ENCODE measurements around the gene GRID2IP. TPM values are rescaled to one million over a fixed set of nuclear protein-coding genes. Genes with fewer than 3 reads are reported as not detected.

Gene GRID2IP
- total RNA-seq = 0.13 TPM in 1 of 2 replicates, not detected in the other

DNA sequence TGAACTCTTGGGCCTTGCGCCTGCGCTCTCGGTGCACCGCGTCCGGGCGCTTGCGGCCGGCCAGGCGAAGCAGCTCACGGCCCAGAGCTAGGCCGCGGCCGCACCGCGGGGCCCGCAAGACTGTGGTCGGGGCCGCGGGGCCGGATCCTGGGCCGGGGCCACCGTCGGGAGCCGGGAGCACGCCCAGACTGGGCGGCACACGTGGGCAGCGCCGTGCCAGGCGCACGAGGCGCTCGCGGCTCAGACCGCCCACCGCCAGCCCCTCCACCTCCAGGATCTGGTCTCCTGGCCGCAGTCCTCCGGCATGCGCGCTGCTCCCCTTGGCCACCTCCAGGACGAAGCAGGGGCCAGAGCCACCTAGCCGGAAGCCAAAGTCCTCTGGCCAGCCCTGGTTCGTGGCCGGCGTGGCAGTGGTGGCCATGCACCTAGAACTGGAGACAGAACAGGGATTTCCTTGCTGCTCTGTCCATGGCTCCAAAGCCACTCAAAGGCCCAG lies at the start of gene GRID2IP:
Gene GRID2IP (minus strand): TSS at position 446 of the 496 bp plus-strand sequence. CDS start 25 bp downstream, at position 421.
- DNase-seq (ENCODE audit: low read depth) = no peak
- H3K4me3 ChIP-seq (ENCODE audit: low read depth, low read length) = no peak within 1 kb of the TSS
- H3K27me3 ChIP-seq (ENCODE audit: control insufficient read depth, insufficient read depth, low read length) = no peaks in the 10 kb centered on the region
- no peak for TF ChIP-seq CTCF (IDR thresholded peaks at IDR 0.05; ENCODE audit: insufficient read depth, low read length, poor library complexity, severe bottlenecking)
- no peaks in the 10 kb centered on the region for H3K36me3 ChIP-seq (ENCODE audit: control insufficient read depth, insufficient read depth, low read length)

- TF ChIP-seq CTCF (IDR thresholded peaks at IDR 0.05; ENCODE audit: insufficient read depth, low read length, poor library complexity, severe bottlenecking) = no peak
- DNase-seq (ENCODE audit: low read depth) = no peak
- Histone ChIP-seq H3K36me3 (ENCODE audit: control insufficient read depth, insufficient read depth, low read length) (peaks cover 2% of the 10 kb centered on the region), H3K4me3 (ENCODE audit: low read depth, low read length) (no peak overlapping the region), H3K27me3 (ENCODE audit: control insufficient read depth, insufficient read depth, low read length) (no peaks in the 10 kb centered on the region)
Measured at GRCh38 chr7:6600093-6600492, 48.8 kb upstream of the GRID2IP start.

- no peaks in the 10 kb centered on the region for H3K27me3 ChIP-seq (ENCODE audit: control insufficient read depth, insufficient read depth, low read length)
- peaks cover 4% of the 10 kb centered on the region for H3K36me3 ChIP-seq (ENCODE audit: control insufficient read depth, insufficient read depth, low read length)
- peak overlapping the region; percentile 68 for H3K4me3 ChIP-seq (ENCODE audit: low read depth, low read length)
- DNase-seq (ENCODE audit: low read depth) = no peak
- TF ChIP-seq CTCF (IDR thresholded peaks at IDR 0.05; ENCODE audit: insufficient read depth, low read length, poor library complexity, severe bottlenecking) = no peak
Measured at GRCh38 chr7:6590645-6591110, 39.4 kb upstream of the GRID2IP start.

GRCh38 chr7:6589829-6590644 lies 38.8 kb upstream of the GRID2IP start, which contains the start of gene INTS15:
INTS15 (plus strand) TSS chr7:6590021; CDS start chr7:6590284, 263 bp downstream.
- H3K36me3 ChIP-seq (ENCODE audit: control insufficient read depth, insufficient read depth, low read length) = peaks cover 2% of the 10 kb centered on the region
- no peak for DNase-seq (ENCODE audit: low read depth)
- H3K4me3 ChIP-seq (ENCODE audit: low read depth, low read length) = peak within 1 kb of the TSS; percentile 68
- H3K27me3 ChIP-seq (ENCODE audit: control insufficient read depth, insufficient read depth, low read length) = no peaks in the 10 kb centered on the region
- no peak for TF ChIP-seq CTCF (IDR thresholded peaks at IDR 0.05; ENCODE audit: insufficient read depth, low read length, poor library complexity, severe bottlenecking)

- Histone ChIP-seq H3K4me3 (ENCODE audit: low read depth, low read length) (no peak overlapping the region), H3K36me3 (ENCODE audit: control insufficient read depth, insufficient read depth, low read length) (peaks cover 1% of the 10 kb centered on the region), H3K27me3 (ENCODE audit: control insufficient read depth, insufficient read depth, low read length) (no peaks in the 10 kb centered on the region)
- TF ChIP-seq CTCF (IDR thresholded peaks at IDR 0.05; ENCODE audit: insufficient read depth, low read length, poor library complexity, severe bottlenecking) = no peak
- no peak for DNase-seq (ENCODE audit: low read depth)
Measured at GRCh38 chr7:6589151-6589828, 38.0 kb upstream of the GRID2IP start.

Measured in kidney epithelial cell (primary cell).